ENCODE data around the gene RAD1.

RAD1 gene

DNA sequence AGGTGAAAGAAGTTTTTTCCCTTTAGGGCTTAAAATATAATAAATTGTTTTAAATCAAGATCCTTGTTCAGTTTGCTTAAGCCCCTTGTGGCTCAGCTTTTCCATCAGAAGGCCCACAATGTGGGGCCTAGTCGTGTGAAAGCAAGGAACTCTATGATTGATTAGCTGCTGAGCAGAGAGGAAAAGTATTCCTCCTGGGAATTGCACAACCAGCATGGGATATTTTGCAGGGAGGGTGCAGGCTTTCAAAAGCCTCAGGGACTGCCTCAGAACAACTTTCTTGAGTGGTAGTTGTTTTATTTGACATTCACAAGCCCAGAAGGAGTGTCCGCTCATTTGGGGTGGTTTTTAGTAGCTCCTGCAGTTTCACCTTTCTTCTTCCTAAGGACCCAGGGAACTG is 56.5 kb downstream of the RAD1 start:
- DNase-seq: no peak

DNA sequence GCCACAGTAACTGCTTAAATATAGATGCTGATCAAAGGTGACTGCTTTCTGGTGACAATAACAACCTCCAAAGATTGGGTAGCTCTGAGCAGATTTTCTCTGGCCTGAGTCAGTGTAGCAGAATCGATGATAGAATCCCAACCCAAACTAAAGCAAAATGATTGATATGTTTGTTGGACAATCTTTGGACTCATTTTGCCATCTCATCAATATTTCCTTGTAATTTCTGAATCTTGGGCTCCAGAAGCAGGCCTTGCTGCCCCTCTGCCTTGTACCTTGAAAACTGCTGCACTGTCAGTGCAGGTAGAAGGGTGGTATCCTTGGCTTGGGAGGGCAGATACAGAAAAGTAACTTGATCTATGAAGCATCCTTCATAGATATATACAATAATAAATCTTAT is 57.4 kb downstream of the RAD1 start:
- no peak for DNase-seq

DNA sequence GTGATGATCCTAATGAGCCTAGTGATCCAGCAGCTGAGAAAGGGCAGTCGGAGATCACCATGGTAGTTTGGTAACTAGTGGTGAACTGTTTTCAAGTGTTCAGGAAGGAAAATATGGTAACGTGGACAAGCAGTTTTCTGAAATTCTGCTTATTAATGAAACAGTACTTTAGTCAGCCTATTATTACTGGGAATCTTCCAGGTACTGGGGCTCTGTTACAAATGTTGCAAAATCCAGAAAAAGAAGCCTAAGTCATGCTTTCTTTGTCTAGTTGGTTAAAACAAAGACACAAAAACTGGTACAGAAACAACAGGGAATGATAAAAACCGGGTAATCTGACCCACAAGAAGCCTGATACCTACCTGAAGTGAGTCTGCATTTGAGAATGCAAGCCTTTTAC is 58.1 kb downstream of the RAD1 start:
- DNase-seq: no peak

Measured in CD4-positive, alpha-beta T cell treated with Interleukin-15 for 1 hour (primary cell).